H9 (cell line): Measurements from ENCODE around the gene RPL29. TPM values are rescaled to one million over a fixed set of nuclear protein-coding genes. Genes with fewer than 3 reads are reported as not detected.

ENCODE experiments used
- DNase-seq: peaks from one replicate; pipeline ENCODE4 v3.0.0-alpha.2; 2017
- H2AFZ ChIP-seq: one replicate; pipeline ENCODE4 v1.6.1; 2013; ENCODE audit warnings: mild to moderate bottlenecking, low read length, control low read depth, moderate library complexity
- H2AK5ac ChIP-seq: 2 replicates; pipeline ENCODE4 v1.6.1; 2013; ENCODE audit warnings: low read length, control low read depth, mixed read lengths; ENCODE audit not compliant: insufficient read length
- H2BK120ac ChIP-seq: one replicate; pipeline ENCODE4 v1.6.1; 2013; ENCODE audit warnings: low read depth, mild to moderate bottlenecking, low read length, control low read depth, inconsistent platforms; ENCODE audit not compliant: poor library complexity, severe bottlenecking
- H2BK12ac ChIP-seq: 2 replicates; pipeline ENCODE4 v1.6.1; 2013; ENCODE audit warnings: low read length, control low read depth, mixed read lengths, low read depth; ENCODE audit not compliant: insufficient read length
- H2BK15ac ChIP-seq: 2 replicates; pipeline ENCODE4 v1.6.1; 2013; ENCODE audit warnings: low read depth, low read length, control low read depth
- H2BK20ac ChIP-seq: one replicate; pipeline ENCODE4 v1.6.1; 2013; ENCODE audit warnings: low read depth, mild to moderate bottlenecking, low read length, control low read depth, inconsistent platforms; ENCODE audit not compliant: poor library complexity, severe bottlenecking
- H2BK5ac ChIP-seq: 2 replicates; pipeline ENCODE4 v1.6.1; 2013; ENCODE audit warnings: low read length, control low read depth, mixed read lengths; ENCODE audit not compliant: insufficient read length
- H3K14ac ChIP-seq: 2 replicates; pipeline ENCODE4 v1.6.1; 2013; ENCODE audit warnings: low read length, control low read depth; ENCODE audit not compliant: insufficient read depth
- H3K18ac ChIP-seq: 2 replicates; pipeline ENCODE4 v1.6.1; 2013; ENCODE audit warnings: low read depth, mild to moderate bottlenecking, mixed read lengths, low read length, control low read depth; ENCODE audit not compliant: insufficient read length
- H3K23ac ChIP-seq: 2 replicates; pipeline ENCODE4 v1.6.1; 2013; ENCODE audit warnings: low read length, control low read depth, mixed read lengths, low read depth; ENCODE audit not compliant: insufficient read length
- H3K23me2 ChIP-seq: 2 replicates; pipeline ENCODE4 v1.6.1; 2013; ENCODE audit warnings: low read depth, mild to moderate bottlenecking, mixed read lengths, low read length, control low read depth; ENCODE audit not compliant: insufficient read length, poor library complexity, severe bottlenecking
- H3K27ac ChIP-seq: 2 replicates; pipeline ENCODE4 v1.5.1; 2013; ENCODE audit warnings: low read length, control low read depth, mixed read lengths, low read depth; ENCODE audit not compliant: insufficient read length
- H3K27me3 ChIP-seq: 2 replicates; pipeline ENCODE4 v1.6.1; 2013; ENCODE audit warnings: low read length, control low read depth, inconsistent platforms; ENCODE audit not compliant: insufficient read depth
- H3K4ac ChIP-seq: 2 replicates; pipeline ENCODE4 v1.6.1; 2013; ENCODE audit warnings: low read depth, mild to moderate bottlenecking, control low read depth, inconsistent platforms, low read length, moderate library complexity
- H3K4me1 ChIP-seq: 2 replicates; pipeline ENCODE4 v1.6.1; 2013; ENCODE audit warnings: low read length, control low read depth, inconsistent platforms; ENCODE audit not compliant: insufficient read depth
- H3K4me2 ChIP-seq: 2 replicates; pipeline ENCODE4 v1.6.1; 2013; ENCODE audit warnings: low read length, control low read depth, mixed read lengths; ENCODE audit not compliant: insufficient read length, insufficient read depth
- H3K56ac ChIP-seq: 2 replicates; pipeline ENCODE4 v1.6.1; 2013; ENCODE audit warnings: low read depth, mild to moderate bottlenecking, mixed read lengths, low read length, control low read depth; ENCODE audit not compliant: insufficient read length
- H3K79me1 ChIP-seq: 2 replicates; pipeline ENCODE4 v1.6.1; 2013; ENCODE audit warnings: low read depth, mild to moderate bottlenecking, moderate library complexity, low read length, control low read depth, inconsistent platforms; ENCODE audit not compliant: insufficient read depth, poor library complexity, severe bottlenecking
- H3K79me2 ChIP-seq: 2 replicates; pipeline ENCODE4 v1.6.1; 2013; ENCODE audit warnings: low read length, control low read depth, inconsistent platforms; ENCODE audit not compliant: insufficient read depth
- H3K9ac ChIP-seq: 2 replicates; pipeline ENCODE4 v1.6.1; 2013; ENCODE audit warnings: low read length, control low read depth, mixed read lengths; ENCODE audit not compliant: insufficient read length; ENCODE audit errors: extremely low read depth
- H3K9me3 ChIP-seq: one replicate; pipeline ENCODE4 v1.6.1; 2013; ENCODE audit warnings: low read depth, low read length, inconsistent platforms; ENCODE audit not compliant: control insufficient read depth
- H3T11ph ChIP-seq: one replicate; pipeline ENCODE4 v1.6.1; 2013; ENCODE audit warnings: mild to moderate bottlenecking, low read length, control low read depth, inconsistent platforms
- H4K20me1 ChIP-seq: one replicate; pipeline ENCODE4 v1.6.1; 2013; ENCODE audit not compliant: control insufficient read depth, insufficient read length, insufficient read depth
- H4K5ac ChIP-seq: 2 replicates; pipeline ENCODE4 v1.6.1; 2013; ENCODE audit warnings: low read depth, mild to moderate bottlenecking, mixed read lengths, low read length, control low read depth; ENCODE audit not compliant: insufficient read length
- H4K8ac ChIP-seq: replicated peaks from 2 replicates; pipeline ENCODE4 v1.6.1; 2013; ENCODE audit warnings: low read length, control low read depth, mixed read lengths, low read depth; ENCODE audit not compliant: insufficient read length
- H4K91ac ChIP-seq: 2 replicates; pipeline ENCODE4 v1.6.1; 2013; ENCODE audit warnings: low read depth, mild to moderate bottlenecking, moderate library complexity, mixed read lengths, low read length, control low read depth; ENCODE audit not compliant: insufficient read length
- H3K27ac Mint-ChIP-seq, 3 experiments: 2 replicates in 2 of 3; 3 replicates in 1 of 3; pipeline ENCODE4 v1.8.0; 2020 to 2021; ENCODE audit warnings: mixed read lengths in 3 of 3, mild to moderate bottlenecking in 1 of 3, moderate library complexity in 1 of 3
- H3K27me3 Mint-ChIP-seq: 2 replicates; pipeline ENCODE4 v1.8.0; 2021; ENCODE audit warnings: low read depth, mild to moderate bottlenecking, moderate library complexity, mixed read lengths
- H3K36me3 Mint-ChIP-seq, 3 experiments: 2 replicates in 2 of 3; 3 replicates in 1 of 3; pipeline ENCODE4 v1.8.0; 2020 to 2021; ENCODE audit warnings: low read depth in 3 of 3, mixed read lengths in 3 of 3; ENCODE audit not compliant: insufficient read depth in 1 of 3
- H3K4me1 Mint-ChIP-seq, 2 experiments: 2 replicates each; pipeline ENCODE4 v1.8.0; 2020; ENCODE audit warnings: mixed read lengths in 2 of 2
- H3K4me3 Mint-ChIP-seq, 2 experiments: 2 replicates in 1 of 2; 3 replicates in 1 of 2; pipeline ENCODE4 v1.8.0; 2020 to 2021; ENCODE audit warnings: mild to moderate bottlenecking in 2 of 2, mixed read lengths in 2 of 2, moderate library complexity in 1 of 2
- H3K9me3 Mint-ChIP-seq, 2 experiments: 2 replicates in 1 of 2; 3 replicates in 1 of 2; pipeline ENCODE4 v1.8.0; 2020; ENCODE audit warnings: mild to moderate bottlenecking in 2 of 2, mixed read lengths in 2 of 2, moderate library complexity in 1 of 2
- CTCF ChIP-seq: fragments of 200-600 bp; sonication (generic); conservative IDR thresholded peaks from 3 replicates; pipeline ENCODE4 v1.8.0; 2021; ENCODE audit warnings: antibody characterized with exemption, mild to moderate bottlenecking
- WGBS: extraction: QIAGEN DNeasy Blood & Tissue Kit; methylation state at CpG from one replicate; pipeline ENCODE4 v1.1.7; 2013; ENCODE audit warnings: missing lambda C conversion rate, low lambda C conversion rate, mixed read lengths; ENCODE audit not compliant: insufficient read length; ENCODE audit errors: extremely low coverage; 5-methylcytosine and 5-hydroxymethylcytosine counted together
- total RNA-seq: library from RNA; stranded (reverse); gene quantifications from 2 replicates; pipeline ENCODE4 v1.2.1, GENCODE V29; 2021

RPL29 gene
- total RNA-seq, 1 experiment from 2014 or later: 1,592 TPM

DNA sequence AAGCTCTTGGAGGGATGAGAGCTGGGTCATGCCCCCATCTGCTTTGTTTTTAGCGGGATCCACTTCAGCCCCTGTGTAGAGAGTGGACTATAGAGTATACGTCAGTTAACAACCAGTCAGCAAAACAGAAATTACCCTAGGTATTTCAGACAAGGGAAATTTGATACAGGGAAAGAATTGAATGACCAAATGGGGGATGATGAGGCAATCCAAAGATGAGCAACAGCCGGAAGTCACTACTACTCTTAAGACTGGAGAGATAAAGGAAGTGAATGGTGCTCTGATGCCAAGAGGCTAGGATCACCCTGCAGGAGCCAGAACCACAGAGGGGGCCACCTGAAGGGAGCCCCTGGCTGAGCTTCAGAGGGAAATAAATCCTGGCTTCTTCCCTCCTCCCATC, 42.2 kb downstream of the RPL29 start:
- Histone ChIP-seq H4K20me1 (no peaks in the 10 kb centered on the region), H3K9ac (no peak overlapping the region), H3K79me1 (no peaks in the 10 kb centered on the region), H3K27me3 (peaks cover 21% of the 10 kb centered on the region), H3K23ac (no peak overlapping the region), H2BK20ac (no peak overlapping the region), H2BK5ac (no peak overlapping the region), H2AFZ (no peak overlapping the region), H3K4ac (no peak overlapping the region), H2BK12ac (no peak overlapping the region), H4K5ac (no peak overlapping the region), H2BK15ac (no peak overlapping the region), H4K8ac (no peak overlapping the region), H3T11ph (no peak overlapping the region), H3K18ac (no peak overlapping the region), H3K14ac (no peak overlapping the region), H2AK5ac (no peak overlapping the region), H3K23me2 (no peaks in the 10 kb centered on the region), H3K4me1 (no peaks in the 10 kb centered on the region), H4K91ac (no peak overlapping the region), H3K4me2 (no peak overlapping the region), H2BK120ac (no peak overlapping the region), H3K56ac (no peak overlapping the region), H3K79me2 (no peaks in the 10 kb centered on the region), H3K27ac (no peak overlapping the region), H3K9me3 (no peaks in the 10 kb centered on the region)
- Mint-ChIP-seq H3K4me1 (peaks cover 0 to 5% of the 10 kb centered on the region in 2 experiments; a peak in 3 of 4 replicates), H3K9me3 (no peaks in the 10 kb centered on the region), H3K27ac (no peak overlapping the region), H3K36me3 (no peaks in the 10 kb centered on the region), H3K27me3 (peaks cover 89% of the 10 kb centered on the region), H3K4me3 (no peak overlapping the region)
- no CpG with 5 or more reads among the region's 3 CpGs for WGBS
- no peak for DNase-seq
- no peak for TF ChIP-seq CTCF
